A673 (cell line): ENCODE results near the gene PRRG3.

Experiments used
- EZH2 ChIP-seq: fragments of 200-600 bp; sonication (generic); IDR thresholded peaks from 2 replicates; pipeline ENCODE4 v1.6.1; 2017; ENCODE audit warnings: borderline replicate concordance, low read depth, mild to moderate bottlenecking, mixed read lengths, antibody characterized with exemption, low read length; ENCODE audit not compliant: poor library complexity, severe bottlenecking
- TF ChIP-seq, protein P1 (sequence below): fragments of 300-800, 200-600 bp; sonication (generic); conservative IDR thresholded peaks from 2 replicates; pipeline ENCODE4 v1.5.1; 2017; ENCODE audit warnings: low read depth, mild to moderate bottlenecking, antibody characterized with exemption, low read length, moderate library complexity, mixed read lengths

DNA sequence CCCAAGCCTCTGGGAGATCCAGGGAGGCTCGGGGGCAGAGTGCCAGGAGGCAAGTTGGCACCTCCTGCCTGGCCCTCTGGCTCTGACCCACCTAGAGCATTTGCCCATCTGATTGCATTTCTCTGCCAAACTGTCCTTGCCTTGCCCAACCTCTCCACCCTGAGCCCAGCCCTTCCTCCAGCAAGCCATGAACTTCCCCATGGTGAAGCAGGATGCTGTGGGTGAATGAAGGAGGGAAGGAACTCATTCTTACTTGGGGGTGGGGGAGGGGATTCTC is 30.0 kb downstream of the PRRG3 start:
- no peak for TF ChIP-seq EZH2
- TF ChIP-seq, protein P1, sequence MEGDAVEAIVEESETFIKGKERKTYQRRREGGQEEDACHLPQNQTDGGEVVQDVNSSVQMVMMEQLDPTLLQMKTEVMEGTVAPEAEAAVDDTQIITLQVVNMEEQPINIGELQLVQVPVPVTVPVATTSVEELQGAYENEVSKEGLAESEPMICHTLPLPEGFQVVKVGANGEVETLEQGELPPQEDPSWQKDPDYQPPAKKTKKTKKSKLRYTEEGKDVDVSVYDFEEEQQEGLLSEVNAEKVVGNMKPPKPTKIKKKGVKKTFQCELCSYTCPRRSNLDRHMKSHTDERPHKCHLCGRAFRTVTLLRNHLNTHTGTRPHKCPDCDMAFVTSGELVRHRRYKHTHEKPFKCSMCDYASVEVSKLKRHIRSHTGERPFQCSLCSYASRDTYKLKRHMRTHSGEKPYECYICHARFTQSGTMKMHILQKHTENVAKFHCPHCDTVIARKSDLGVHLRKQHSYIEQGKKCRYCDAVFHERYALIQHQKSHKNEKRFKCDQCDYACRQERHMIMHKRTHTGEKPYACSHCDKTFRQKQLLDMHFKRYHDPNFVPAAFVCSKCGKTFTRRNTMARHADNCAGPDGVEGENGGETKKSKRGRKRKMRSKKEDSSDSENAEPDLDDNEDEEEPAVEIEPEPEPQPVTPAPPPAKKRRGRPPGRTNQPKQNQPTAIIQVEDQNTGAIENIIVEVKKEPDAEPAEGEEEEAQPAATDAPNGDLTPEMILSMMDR = no peak
